Neural progenitor cell (in vitro differentiated cells): ENCODE data around the gene VDAC2. TPM values are rescaled to one million over a fixed set of nuclear protein-coding genes. Genes with fewer than 3 reads are reported as not detected.

ENCODE experiments used
- DNase-seq: peaks from one replicate; pipeline ENCODE4 v3.0.0-alpha.2; 2016; ENCODE audit warnings: low spot score
- H2AFZ ChIP-seq: fragments of 200-600 bp; sonication (generic); replicated peaks from 2 replicates; pipeline ENCODE4 v1.6.1; 2016; ENCODE audit warnings: antibody characterized with exemption
- H3F3A ChIP-seq: fragments of 200-600 bp; sonication (generic); 2 replicates; pipeline ENCODE4 v1.6.1; 2016; ENCODE audit warnings: antibody characterized with exemption, low read depth
- H3K27ac ChIP-seq: fragments of 200-600 bp; sonication (generic); 2 replicates; pipeline ENCODE4 v1.5.1; 2016; ENCODE audit warnings: mild to moderate bottlenecking
- H3K27me3 ChIP-seq: fragments of 200-600 bp; sonication (generic); 2 replicates; pipeline ENCODE4 v1.6.1; 2016; ENCODE audit warnings: mild to moderate bottlenecking, moderate library complexity
- H3K36me3 ChIP-seq: fragments of 200-600 bp; sonication (generic); 2 replicates; pipeline ENCODE4 v1.5.1; 2016
- H3K4me1 ChIP-seq: fragments of 200-600 bp; sonication (generic); 2 replicates; pipeline ENCODE4 v1.6.1; 2016; ENCODE audit warnings: mixed run types
- H3K4me2 ChIP-seq: fragments of 200-600 bp; sonication (generic); 2 replicates; pipeline ENCODE4 v1.6.1; 2016
- H3K4me3 ChIP-seq: fragments of 200-600 bp; sonication (generic); 2 replicates; pipeline ENCODE4 v1.5.1; 2016
- H3K79me2 ChIP-seq: fragments of 200-600 bp; sonication (generic); 2 replicates; pipeline ENCODE4 v1.6.1; 2016; ENCODE audit warnings: low read depth
- H3K9ac ChIP-seq: fragments of 200-600 bp; sonication (generic); 2 replicates; pipeline ENCODE4 v1.6.1; 2016
- H3K9me3 ChIP-seq: fragments of 200-600 bp; sonication (generic); 2 replicates; pipeline ENCODE4 v1.5.1; 2016; ENCODE audit warnings: low read depth
- H4K20me1 ChIP-seq: fragments of 200-600 bp; sonication (generic); 2 replicates; pipeline ENCODE4 v1.6.1; 2016; ENCODE audit warnings: low read depth
- H3K27ac Mint-ChIP-seq: 3 replicates; pipeline ENCODE4 v1.8.0; 2021; ENCODE audit warnings: mixed read lengths
- H3K27me3 Mint-ChIP-seq: 2 replicates; pipeline ENCODE4 v1.8.0; 2022; ENCODE audit warnings: low read depth, mild to moderate bottlenecking, inconsistent platforms, moderate library complexity, mixed read lengths; ENCODE audit not compliant: insufficient read depth
- H3K36me3 Mint-ChIP-seq: 3 replicates; pipeline ENCODE4 v1.8.0; 2021; ENCODE audit warnings: mixed read lengths
- H3K4me1 Mint-ChIP-seq: 3 replicates; pipeline ENCODE4 v1.8.0; 2021; ENCODE audit warnings: mixed read lengths
- H3K4me3 Mint-ChIP-seq: 3 replicates; pipeline ENCODE4 v1.8.0; 2021; ENCODE audit warnings: mild to moderate bottlenecking, moderate library complexity, mixed read lengths
- H3K9me3 Mint-ChIP-seq: 3 replicates; pipeline ENCODE4 v1.8.0; 2020; ENCODE audit warnings: mixed read lengths
- EZH2 ChIP-seq: fragments of 200-600 bp; sonication (generic); IDR thresholded peaks from 2 replicates; pipeline ENCODE4 v1.6.1; 2017; ENCODE audit warnings: antibody characterized with exemption, mild to moderate bottlenecking, moderate library complexity
- EZH2phosphoT487 ChIP-seq: fragments of 200-600 bp; sonication (generic); IDR thresholded peaks from 2 replicates; pipeline ENCODE4 v1.6.1; 2017; ENCODE audit warnings: antibody characterized with exemption
- total RNA-seq: library from RNA; depleted of rRNA; stranded (reverse); fragments of >200 nt; gene quantifications from 2 replicates; pipeline ENCODE4 v1.2.3, GENCODE V29; 2015; ENCODE audit warnings: low replicate concordance
- TF ChIP-seq, protein P1 (sequence below): fragments of 200-600 bp; sonication (generic); IDR thresholded peaks from 2 replicates; pipeline ENCODE4 v1.5.1; 2017; ENCODE audit warnings: antibody characterized with exemption, mild to moderate bottlenecking

The VDAC2 gene
- total RNA-seq, 1 donor from 2014 or later: 341 TPM

DNA sequence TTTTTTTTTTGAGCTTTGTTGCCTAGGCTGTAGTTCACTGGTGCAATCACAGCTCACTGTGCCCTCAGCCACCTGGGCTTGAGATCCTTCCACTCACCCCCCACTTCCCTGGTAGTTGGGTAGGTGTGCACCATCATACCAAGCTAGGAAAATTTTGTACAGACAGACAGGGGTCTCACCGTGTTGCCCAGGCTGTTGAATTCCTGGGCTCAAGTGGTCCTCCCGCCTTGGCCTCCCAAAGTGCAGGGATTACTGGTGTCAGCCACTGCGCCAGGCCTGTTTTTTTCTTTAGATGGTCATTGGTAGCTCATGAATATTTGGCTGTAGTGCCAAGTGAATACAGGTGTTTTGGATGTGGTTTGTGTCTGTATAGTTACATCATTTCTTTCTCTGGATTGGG lies 17.7 kb downstream of the VDAC2 start:
- peaks cover 85% of the 10 kb centered on the region for H3F3A ChIP-seq
- peaks cover 6% of the 10 kb centered on the region for H3K36me3 ChIP-seq
- TF ChIP-seq, protein P1, sequence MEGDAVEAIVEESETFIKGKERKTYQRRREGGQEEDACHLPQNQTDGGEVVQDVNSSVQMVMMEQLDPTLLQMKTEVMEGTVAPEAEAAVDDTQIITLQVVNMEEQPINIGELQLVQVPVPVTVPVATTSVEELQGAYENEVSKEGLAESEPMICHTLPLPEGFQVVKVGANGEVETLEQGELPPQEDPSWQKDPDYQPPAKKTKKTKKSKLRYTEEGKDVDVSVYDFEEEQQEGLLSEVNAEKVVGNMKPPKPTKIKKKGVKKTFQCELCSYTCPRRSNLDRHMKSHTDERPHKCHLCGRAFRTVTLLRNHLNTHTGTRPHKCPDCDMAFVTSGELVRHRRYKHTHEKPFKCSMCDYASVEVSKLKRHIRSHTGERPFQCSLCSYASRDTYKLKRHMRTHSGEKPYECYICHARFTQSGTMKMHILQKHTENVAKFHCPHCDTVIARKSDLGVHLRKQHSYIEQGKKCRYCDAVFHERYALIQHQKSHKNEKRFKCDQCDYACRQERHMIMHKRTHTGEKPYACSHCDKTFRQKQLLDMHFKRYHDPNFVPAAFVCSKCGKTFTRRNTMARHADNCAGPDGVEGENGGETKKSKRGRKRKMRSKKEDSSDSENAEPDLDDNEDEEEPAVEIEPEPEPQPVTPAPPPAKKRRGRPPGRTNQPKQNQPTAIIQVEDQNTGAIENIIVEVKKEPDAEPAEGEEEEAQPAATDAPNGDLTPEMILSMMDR: no peak
- TF ChIP-seq EZH2phosphoT487 (no peak), EZH2 (no peak)
- no peak overlapping the region for H3K4me3 ChIP-seq
- H3K4me3 Mint-ChIP-seq: no peak overlapping the region
- H2AFZ ChIP-seq: no peak overlapping the region
- no peak overlapping the region for H3K27ac Mint-ChIP-seq
- H3K27me3 ChIP-seq: no peaks in the 10 kb centered on the region
- no peaks in the 10 kb centered on the region for H3K9me3 ChIP-seq
- peaks cover 37% of the 10 kb centered on the region for H3K36me3 Mint-ChIP-seq
- peaks cover 58% of the 10 kb centered on the region for H3K79me2 ChIP-seq
- no peak for DNase-seq
- H3K27ac ChIP-seq: peak overlapping the region; percentile 55
- H3K9me3 Mint-ChIP-seq: no peaks in the 10 kb centered on the region
- H3K9ac ChIP-seq: no peak overlapping the region
- peaks cover 37% of the 10 kb centered on the region for H3K4me1 ChIP-seq
- peaks cover 38% of the 10 kb centered on the region for H3K4me1 Mint-ChIP-seq
- H3K4me2 ChIP-seq: no peak overlapping the region
- H3K27me3 Mint-ChIP-seq: peaks cover 4% of the 10 kb centered on the region
- H4K20me1 ChIP-seq: peaks cover 73% of the 10 kb centered on the region

DNA sequence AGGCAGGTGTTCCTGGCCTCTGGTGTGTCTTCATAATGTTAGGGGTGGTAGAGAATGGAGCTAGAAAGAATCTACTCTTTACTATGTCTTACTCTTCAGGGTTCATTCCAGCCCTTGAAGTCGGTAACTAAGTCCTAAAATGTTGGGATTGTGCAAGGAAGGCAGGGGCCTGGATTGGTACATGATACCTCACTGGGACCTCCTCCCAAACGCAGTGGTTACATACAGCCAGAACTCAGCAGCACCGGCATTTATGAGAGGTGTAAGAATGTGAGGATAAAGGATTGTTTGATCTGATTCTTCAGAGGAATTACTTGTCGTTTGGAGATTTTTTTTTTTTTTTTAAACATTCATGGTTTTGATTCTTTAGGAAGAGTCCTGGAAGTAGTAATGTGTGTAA lies 18.2 kb downstream of the VDAC2 start:
- Mint-ChIP-seq H3K9me3 (no peaks in the 10 kb centered on the region), H3K4me3 (no peak overlapping the region), H3K27me3 (peaks cover 4% of the 10 kb centered on the region), H3K4me1 (peaks cover 37% of the 10 kb centered on the region), H3K27ac (no peak overlapping the region), H3K36me3 (peaks cover 34% of the 10 kb centered on the region)
- peaks cover 53% of the 10 kb centered on the region for H3K79me2 ChIP-seq
- no peak overlapping the region for H3K9ac ChIP-seq
- H3F3A ChIP-seq: peaks cover 87% of the 10 kb centered on the region
- peaks cover 32% of the 10 kb centered on the region for H3K4me1 ChIP-seq
- TF ChIP-seq EZH2 (no peak), EZH2phosphoT487 (no peak)
- TF ChIP-seq, protein P1: no peak
- no peak overlapping the region for H3K4me3 ChIP-seq
- peaks cover 6% of the 10 kb centered on the region for H3K36me3 ChIP-seq
- no peak overlapping the region for H3K4me2 ChIP-seq
- no peak overlapping the region for H2AFZ ChIP-seq
- no peaks in the 10 kb centered on the region for H3K9me3 ChIP-seq
- H3K27me3 ChIP-seq: no peaks in the 10 kb centered on the region
- DNase-seq: no peak
- peak overlapping the region; percentile 55 for H3K27ac ChIP-seq
- H4K20me1 ChIP-seq: peaks cover 70% of the 10 kb centered on the region

DNA sequence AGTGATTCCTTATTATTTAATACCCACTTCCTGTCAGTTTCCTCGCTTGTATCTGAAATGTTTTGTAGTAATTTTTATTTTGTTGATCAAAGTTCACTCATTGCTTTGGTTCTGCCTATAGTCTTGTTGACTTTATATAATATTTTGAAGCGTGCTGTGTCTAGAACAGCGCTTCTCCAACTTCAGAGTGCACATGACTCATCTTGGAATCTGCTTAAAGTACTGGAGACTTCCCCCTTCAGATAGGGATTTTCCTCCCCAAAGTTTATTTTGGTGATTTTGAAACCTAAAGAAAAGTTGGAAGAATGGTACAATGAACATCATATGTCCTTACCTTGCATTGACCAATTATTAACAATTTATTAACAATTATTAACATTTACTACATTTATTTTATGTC lies 19.4 kb downstream of the VDAC2 start:
- peaks cover 25% of the 10 kb centered on the region for H3K36me3 Mint-ChIP-seq
- TF ChIP-seq, protein P1: no peak
- no peak for TF ChIP-seq EZH2phosphoT487
- no peak for TF ChIP-seq EZH2
- H3K4me1 Mint-ChIP-seq: peaks cover 27% of the 10 kb centered on the region
- Histone ChIP-seq H3F3A (peaks cover 87% of the 10 kb centered on the region), H3K9me3 (no peaks in the 10 kb centered on the region), H3K4me3 (no peak overlapping the region), H3K4me1 (peaks cover 21% of the 10 kb centered on the region), H3K36me3 (peaks cover 6% of the 10 kb centered on the region), H3K27ac (no peak overlapping the region), H3K79me2 (peaks cover 41% of the 10 kb centered on the region), H3K27me3 (peaks cover 1% of the 10 kb centered on the region), H4K20me1 (peaks cover 59% of the 10 kb centered on the region), H3K4me2 (no peak overlapping the region), H2AFZ (no peak overlapping the region), H3K9ac (no peak overlapping the region)
- peaks cover 4% of the 10 kb centered on the region for H3K27me3 Mint-ChIP-seq
- H3K4me3 Mint-ChIP-seq: no peak overlapping the region
- no peak for DNase-seq
- no peaks in the 10 kb centered on the region for H3K9me3 Mint-ChIP-seq
- no peak overlapping the region for H3K27ac Mint-ChIP-seq
